CD14-positive monocyte (primary cell): ENCODE results near the gene CBX5. TPM values are rescaled to one million over a fixed set of nuclear protein-coding genes. Genes with fewer than 3 reads are reported as not detected.

Experiments used
- DNase-seq, 3 donors: peaks; one replicate each; pipeline ENCODE4 v3.0.0-alpha.2; 2011 to 2022
- H2AFZ ChIP-seq: 2 replicates; pipeline ENCODE4 v1.6.0; 2012; ENCODE audit warnings: mild to moderate bottlenecking, low read depth, low read length, inconsistent platforms; ENCODE audit not compliant: insufficient read depth, poor library complexity, severe bottlenecking
- H3K27ac ChIP-seq, 2 donors: 1 replicate in 1 of 2; 2 replicates in 1 of 2; pipeline ENCODE4 v1.5.1; 2012 to 2013; ENCODE audit warnings: low read length in 2 of 2, control low read depth in 1 of 2, inconsistent platforms in 1 of 2, low read depth in 1 of 2, mild to moderate bottlenecking in 1 of 2
- H3K27me3 ChIP-seq, 2 donors: one replicate each; pipeline versions ENCODE4 v1.6.0 to v1.6.1; 2011 to 2013; ENCODE audit warnings: low read length in 2 of 2; ENCODE audit not compliant: control insufficient read depth in 2 of 2, insufficient read depth in 2 of 2
- H3K36me3 ChIP-seq, 2 donors: replicated peaks in 1 of 2; 1 replicate in 1 of 2; 2 replicates in 1 of 2; pipeline versions ENCODE4 v1.5.1 to v1.6.1; 2012 to 2013; ENCODE audit warnings: low read length in 2 of 2, control low read depth in 1 of 2, inconsistent platforms in 1 of 2, mild to moderate bottlenecking in 1 of 2; ENCODE audit not compliant: insufficient read depth in 2 of 2, control insufficient read depth in 1 of 2
- H3K4me1 ChIP-seq, 2 donors: 1 replicate in 1 of 2; 2 replicates in 1 of 2; pipeline versions ENCODE4 v1.5.1 to v1.6.1; 2012 to 2013; ENCODE audit warnings: low read length in 2 of 2, control low read depth in 1 of 2, inconsistent platforms in 1 of 2, mild to moderate bottlenecking in 1 of 2, moderate library complexity in 1 of 2; ENCODE audit not compliant: insufficient read depth in 2 of 2, control insufficient read depth in 1 of 2
- H3K4me2 ChIP-seq: replicated peaks from 2 replicates; pipeline ENCODE3; 2012; ENCODE audit warnings: low read length, moderate library complexity, mild to moderate bottlenecking; ENCODE audit not compliant: poor library complexity, severe bottlenecking; ENCODE audit errors: extremely low read depth
- H3K4me3 ChIP-seq, 3 experiments: fragments of 200-600 bp in 1 of 3; sonication (generic) in 1 of 3; replicated peaks in 1 of 3; 1 replicate in 2 of 3; 2 replicates in 1 of 3; pipeline ENCODE4 v1.5.1; 2011 to 2013; ENCODE audit warnings: low read length in 3 of 3, mild to moderate bottlenecking in 3 of 3, control low read depth in 2 of 3, low read depth in 2 of 3, inconsistent platforms in 1 of 3, moderate library complexity in 1 of 3
- H3K79me2 ChIP-seq: 2 replicates; pipeline ENCODE4 v1.6.0; 2012; ENCODE audit warnings: mild to moderate bottlenecking, control low read depth, inconsistent platforms, low read length, moderate library complexity; ENCODE audit not compliant: insufficient read depth
- H3K9ac ChIP-seq: 2 replicates; pipeline ENCODE4 v1.6.0; 2017; ENCODE audit warnings: low read length, mild to moderate bottlenecking; ENCODE audit not compliant: insufficient read depth, poor library complexity, severe bottlenecking
- H3K9me3 ChIP-seq, 2 donors: replicated peaks in 1 of 2; 1 replicate in 1 of 2; 2 replicates in 1 of 2; pipeline versions ENCODE4 v1.5.1 to v1.6.1; 2012 to 2013; ENCODE audit warnings: low read length in 2 of 2, control low read depth in 1 of 2; ENCODE audit not compliant: control insufficient read depth in 1 of 2, insufficient read depth in 1 of 2
- H4K20me1 ChIP-seq: 2 replicates; pipeline ENCODE4 v1.6.0; 2012; ENCODE audit warnings: mild to moderate bottlenecking, low read length, control low read depth, moderate library complexity; ENCODE audit not compliant: insufficient read depth
- H3K27ac Mint-ChIP-seq, 7 donors: one replicate each; pipeline ENCODE4 v1.8.0; 2020; ENCODE audit warnings: mild to moderate bottlenecking in 7 of 7, mixed read lengths in 7 of 7, moderate library complexity in 6 of 7, inconsistent platforms in 2 of 7
- H3K27me3 Mint-ChIP-seq, 3 donors: one replicate each; pipeline ENCODE4 v1.8.0; 2021 to 2022; ENCODE audit warnings: low read depth in 3 of 3, mild to moderate bottlenecking in 3 of 3, mixed read lengths in 3 of 3, moderate library complexity in 3 of 3, inconsistent platforms in 1 of 3
- H3K36me3 Mint-ChIP-seq, 2 donors: one replicate each; pipeline ENCODE4 v1.8.0; 2020; ENCODE audit warnings: mixed read lengths in 2 of 2, inconsistent platforms in 1 of 2, mild to moderate bottlenecking in 1 of 2
- H3K4me1 Mint-ChIP-seq: one replicate; pipeline ENCODE4 v1.8.0; 2020; ENCODE audit warnings: mild to moderate bottlenecking, mixed read lengths
- H3K4me3 Mint-ChIP-seq, 2 donors: one replicate each; pipeline ENCODE4 v1.8.0; 2020; ENCODE audit warnings: mild to moderate bottlenecking in 2 of 2, mixed read lengths in 2 of 2, moderate library complexity in 1 of 2
- H3K9me3 Mint-ChIP-seq, 7 donors: one replicate each; pipeline ENCODE4 v1.8.0; 2020 to 2022; ENCODE audit warnings: mixed read lengths in 7 of 7, mild to moderate bottlenecking in 6 of 7, moderate library complexity in 6 of 7, inconsistent platforms in 2 of 7
- CTCF ChIP-seq: fragments of 200-600 bp; IDR thresholded peaks from one replicate; pipeline ENCODE4 v1.8.0; 2022; ENCODE audit warnings: antibody characterized with exemption, mild to moderate bottlenecking
- WGBS: methylation state at CpG from one replicate; pipeline ENCODE4 v1.1.5; 2013; ENCODE audit warnings: missing lambda C conversion rate; ENCODE audit not compliant: insufficient coverage; 5-methylcytosine and 5-hydroxymethylcytosine counted together
- intact Hi-C, 2 donors: fragments of 100-400 bp; cut with micrococcal nuclease; formaldehyde crosslinking; loops; one replicate each; pipeline versions ENCODE4 v1.15.0 to v1.15.1; 2023
- polyA plus RNA-seq, 3 donors: library from polyadenylated mRNA; depleted of rRNA in 1 of 3; unstranded in 2 of 3; stranded (reverse) in 1 of 3; fragments of 300-500 nt in 2 of 3; fragments of >200 nt in 1 of 3; fragmentation: Illumina TruSeq in 2 of 3; gene quantifications; 1 replicate in 2 of 3; 2 replicates in 1 of 3; pipeline ENCODE4 v1.2.3, GENCODE V29; 2012 to 2021

CBX5 gene
- polyA plus RNA-seq, 3 donors, result 2.9 to 5.4 (median 4.8) TPM

- no peak for TF ChIP-seq CTCF
- Mint-ChIP-seq H3K27ac (peak overlapping the region in 6 of 7 donors; percentile 59 to 92 (median 79)), H3K9me3 (peaks cover 0 to 2% (median 0%) of the 10 kb centered on the region in 7 donors), H3K4me1 (peaks cover 91% of the 10 kb centered on the region), H3K36me3 (peaks cover 61 to 90% of the 10 kb centered on the region in 2 donors), H3K27me3 (no peaks in the 10 kb centered on the region), H3K4me3 (no peak overlapping the region)
- intact Hi-C loops, result loop anchor here in 1 of 2 donors (5.0 kb wide), 1 partner anchor 84 kb away; no protein-coding TSS in a partner anchor
- Histone ChIP-seq H3K4me1 (peaks cover 95 to 100% of the 10 kb centered on the region in 2 donors), H3K9ac (no peak overlapping the region), H4K20me1 (peaks cover 88% of the 10 kb centered on the region), H3K27me3 (no peaks in the 10 kb centered on the region), H3K79me2 (peaks cover 100% of the 10 kb centered on the region), H2AFZ (no peak overlapping the region), H3K27ac (peak overlapping the region; percentile 31 to 58), H3K4me2 (peak overlapping the region; percentile 99), H3K9me3 (no peaks in the 10 kb centered on the region), H3K4me3 (peak overlapping the region in 1 of 3 experiments; percentile 99), H3K36me3 (peaks cover 55 to 80% of the 10 kb centered on the region in 2 donors)
- 100% methylated on average over 3 of the region's 7 CpGs for WGBS
- DNase-seq, result no peak
Measured at GRCh38 chr12:54292931-54293241, 13.0 kb upstream of the CBX5 start.

- peaks cover 100% of the 10 kb centered on the region for H3K79me2 ChIP-seq
- H3K9me3 ChIP-seq, result no peaks in the 10 kb centered on the region
- Mint-ChIP-seq H3K4me1 (peaks cover 92% of the 10 kb centered on the region), H3K4me3 (no peak overlapping the region), H3K27ac (peak overlapping the region; percentile 72 to 90 (median 83)), H3K9me3 (peaks cover 0 to 2% (median 0%) of the 10 kb centered on the region in 7 donors), H3K36me3 (peaks cover 66 to 95% of the 10 kb centered on the region in 2 donors), H3K27me3 (no peaks in the 10 kb centered on the region)
- H3K27ac ChIP-seq, result peak overlapping the region; percentile 31 to 58
- H3K4me1 ChIP-seq, result peaks cover 97 to 100% of the 10 kb centered on the region in 2 donors
- no peaks in the 10 kb centered on the region for H3K27me3 ChIP-seq
- H4K20me1 ChIP-seq, result peaks cover 94% of the 10 kb centered on the region
- TF ChIP-seq CTCF, result no peak
- no peak overlapping the region for H2AFZ ChIP-seq
- intact Hi-C loops, result loop anchor here in 1 of 2 donors (5.0 kb wide), 1 partner anchor 85 kb away; no protein-coding TSS in a partner anchor
- H3K4me3 ChIP-seq, result no peak overlapping the region
- H3K9ac ChIP-seq, result no peak overlapping the region
- peaks cover 60 to 86% of the 10 kb centered on the region in 2 donors for H3K36me3 ChIP-seq
- DNase-seq, result no peak
- 88% methylated on average over 27 of the region's 30 CpGs for WGBS
- peak overlapping the region; percentile 33 for H3K4me2 ChIP-seq
Measured at GRCh38 chr12:54292083-54292930, 12.4 kb upstream of the CBX5 start.
